NOMO-1 treated with dmso at 0.1 percent for 144 hours (cell line): ENCODE measurements around the gene MCF2L2.
A peak's percentile ranks its signal among the peaks of the same experiment; 100 is the strongest.

Experiments
- DNase-seq: peaks from one replicate; lab custom pipeline; 2025; ENCODE audit not compliant: unreplicated experiment; lab: John Stamatoyannopoulos, UW

MCF2L2 gene

GRCh38 chr3:183401678-183402077 lies 26.7 kb downstream of the MCF2L2 start:
- no peak for DNase-seq

GRCh38 chr3:183400352-183400751 lies 28.1 kb downstream of the MCF2L2 start:
- DNase-seq = no peak

GRCh38 chr3:183396662-183397391 lies 31.6 kb downstream of the MCF2L2 start:
- no peak for DNase-seq

- no peak for DNase-seq
Measured at GRCh38 chr3:183394150-183394549, 34.3 kb downstream of the MCF2L2 start.

DNA sequence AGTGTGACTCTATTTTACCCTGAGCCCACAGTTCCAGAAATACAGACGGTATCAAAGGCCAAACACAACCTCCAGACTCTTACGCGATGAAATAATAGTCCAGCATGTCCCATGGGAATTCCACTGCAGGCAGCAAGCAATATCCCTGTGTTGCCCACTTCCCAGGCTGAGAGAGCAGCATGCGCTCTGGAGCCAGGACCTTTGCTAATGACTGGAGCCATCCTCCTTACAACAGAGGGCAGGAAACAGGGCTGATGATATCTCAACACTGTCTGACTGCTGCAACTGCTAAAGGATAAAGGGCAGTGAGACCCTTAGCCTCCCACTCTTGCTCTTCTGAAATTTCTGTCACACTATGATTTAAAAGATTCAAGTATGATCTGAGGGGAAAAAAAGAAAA lies 34.8 kb downstream of the MCF2L2 start:
- no peak for DNase-seq

GRCh38 chr3:183392186-183393034 lies 36.0 kb downstream of the MCF2L2 start:
- no peak for DNase-seq

- DNase-seq = no peak
Measured at GRCh38 chr3:183391460-183391859, 37.0 kb downstream of the MCF2L2 start.

GRCh38 chr3:183390844-183391243 lies 37.6 kb downstream of the MCF2L2 start:
- DNase-seq = no peak

DNA sequence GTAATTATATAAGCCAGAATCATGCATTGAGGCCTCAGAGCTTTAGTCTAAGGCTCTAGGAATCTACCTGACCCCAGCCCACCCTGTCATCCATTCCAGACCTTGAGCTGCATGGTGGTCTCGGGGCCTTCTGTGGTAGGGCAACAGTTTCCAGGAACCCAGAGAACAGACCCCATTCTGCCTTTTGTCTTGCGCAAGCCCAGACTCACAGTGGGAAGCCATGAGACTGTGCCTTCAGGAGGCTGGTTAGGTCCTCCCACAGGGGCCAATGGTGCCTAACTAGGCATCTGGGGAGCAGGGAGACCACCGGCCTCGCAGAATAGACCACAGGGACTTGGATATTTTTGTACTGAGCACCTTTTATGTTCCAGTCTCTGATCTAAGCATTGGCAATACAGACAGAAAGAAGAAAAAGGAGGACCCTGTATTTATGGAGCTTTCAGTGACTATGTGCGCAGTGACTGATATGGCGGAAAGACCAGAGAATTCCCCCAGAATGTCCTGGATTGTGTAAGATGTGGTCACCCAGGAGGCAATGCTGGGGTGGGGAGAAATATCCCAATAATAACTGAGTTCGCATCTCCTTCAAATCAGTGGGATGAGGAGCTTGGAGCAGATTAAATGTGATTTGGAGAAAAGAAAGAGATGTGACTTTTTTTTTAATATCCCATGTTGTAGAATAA lies 40.1 kb downstream of the MCF2L2 start:
- DNase-seq = no peak

- DNase-seq = no peak
Measured at GRCh38 chr3:183387797-183388196, 40.6 kb downstream of the MCF2L2 start.

- no peak for DNase-seq
Measured at GRCh38 chr3:183386651-183387050, 41.8 kb downstream of the MCF2L2 start.

GRCh38 chr3:183385698-183386613 lies 42.5 kb downstream of the MCF2L2 start:
- DNase-seq = peak; percentile 61

DNA sequence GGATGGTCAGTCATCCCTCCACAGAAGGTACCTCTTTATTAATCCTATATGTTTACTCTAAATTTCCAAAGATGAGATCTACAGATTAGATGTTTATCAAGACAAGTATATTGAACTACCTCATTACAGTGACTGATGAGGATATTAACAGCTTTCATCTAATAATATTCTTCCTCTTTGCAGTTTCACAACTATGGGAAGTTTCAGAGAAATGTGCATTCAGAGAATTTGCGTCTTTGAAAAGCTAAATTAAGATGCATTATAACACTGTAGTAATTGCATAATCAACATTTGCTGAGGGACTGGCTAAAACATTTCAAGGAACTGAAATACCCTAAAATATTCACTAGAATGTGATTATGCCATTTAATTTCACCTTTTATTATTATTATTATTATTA lies 46.7 kb downstream of the MCF2L2 start:
- DNase-seq = peak; percentile 15

DNA sequence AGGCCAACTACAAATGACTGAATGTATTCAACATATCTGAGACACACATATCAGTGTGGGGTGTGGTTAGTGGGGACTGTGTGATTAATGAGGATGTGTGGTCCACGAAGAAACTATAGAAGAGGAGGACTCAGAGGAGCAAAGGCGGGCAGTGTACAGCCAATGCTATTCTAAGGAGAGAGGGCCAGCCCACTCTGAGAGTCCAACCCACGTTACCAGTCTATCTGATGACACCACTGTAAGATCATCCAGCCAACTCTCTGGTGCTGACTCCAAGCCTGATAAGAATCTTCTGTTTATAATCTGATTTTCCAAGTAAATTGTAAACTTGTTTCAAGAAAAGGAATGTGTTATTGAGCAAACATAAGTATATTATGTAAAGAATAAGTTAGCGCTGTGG lies 47.2 kb downstream of the MCF2L2 start:
- DNase-seq = peak; percentile 21

DNA sequence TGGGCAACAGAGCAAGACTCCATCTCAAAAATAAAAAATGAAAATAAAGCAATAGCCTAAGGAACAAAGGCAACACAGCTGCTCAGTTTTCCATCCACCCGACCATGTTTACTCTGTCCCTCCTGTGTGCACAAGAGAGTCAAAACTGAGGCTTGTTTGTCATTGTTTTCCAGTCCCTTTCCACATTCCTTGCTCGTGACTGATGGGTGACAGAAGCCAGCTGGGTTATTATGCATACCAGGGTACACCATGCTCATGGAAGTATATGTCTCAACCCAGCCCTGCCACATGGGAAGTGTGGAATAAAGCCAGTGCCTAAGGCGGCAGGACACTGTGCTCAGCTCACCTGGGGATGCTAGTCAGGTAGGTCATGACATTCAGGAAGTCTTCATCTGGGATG lies 49.5 kb downstream of the MCF2L2 start:
- DNase-seq = no peak

DNA sequence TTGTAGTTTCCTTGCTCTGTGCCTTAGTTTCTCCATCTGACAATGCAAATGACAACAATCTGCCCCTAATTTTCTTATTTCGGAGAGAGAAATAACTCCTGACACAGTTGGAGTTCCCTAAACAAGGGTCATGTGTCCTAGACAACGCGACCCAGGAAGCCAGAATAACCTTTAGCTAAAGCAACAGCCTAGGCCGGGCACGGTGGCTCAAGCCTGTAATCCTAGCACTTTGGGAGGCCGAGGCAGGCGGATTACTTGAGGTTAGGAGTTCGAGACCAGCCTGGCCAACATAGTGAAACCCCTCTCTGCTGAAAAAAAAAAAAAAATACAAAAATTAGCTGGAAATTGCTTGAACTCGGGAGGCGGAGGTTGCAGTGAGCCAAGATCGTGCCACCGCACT lies 49.9 kb downstream of the MCF2L2 start:
- DNase-seq = no peak

DNA sequence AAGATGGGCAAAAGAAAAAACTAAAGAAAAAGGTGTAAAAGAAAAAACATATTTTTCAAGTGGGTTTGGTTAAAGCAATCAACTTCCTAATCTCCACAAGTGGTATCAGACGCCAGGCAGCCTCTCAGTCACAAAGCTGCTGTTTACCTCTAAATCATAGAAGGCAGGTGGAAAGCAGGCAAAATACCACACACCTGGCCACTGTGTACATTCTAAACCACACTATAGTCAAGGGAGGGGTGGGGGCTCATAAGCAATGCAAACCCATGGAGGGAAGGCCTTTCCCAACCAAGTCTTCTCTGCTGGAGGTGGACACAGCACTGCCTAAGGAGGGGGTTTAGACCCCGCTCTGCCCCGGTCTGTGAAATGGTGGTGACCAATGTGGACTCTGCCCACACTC lies 50.4 kb downstream of the MCF2L2 start:
- DNase-seq = no peak

DNA sequence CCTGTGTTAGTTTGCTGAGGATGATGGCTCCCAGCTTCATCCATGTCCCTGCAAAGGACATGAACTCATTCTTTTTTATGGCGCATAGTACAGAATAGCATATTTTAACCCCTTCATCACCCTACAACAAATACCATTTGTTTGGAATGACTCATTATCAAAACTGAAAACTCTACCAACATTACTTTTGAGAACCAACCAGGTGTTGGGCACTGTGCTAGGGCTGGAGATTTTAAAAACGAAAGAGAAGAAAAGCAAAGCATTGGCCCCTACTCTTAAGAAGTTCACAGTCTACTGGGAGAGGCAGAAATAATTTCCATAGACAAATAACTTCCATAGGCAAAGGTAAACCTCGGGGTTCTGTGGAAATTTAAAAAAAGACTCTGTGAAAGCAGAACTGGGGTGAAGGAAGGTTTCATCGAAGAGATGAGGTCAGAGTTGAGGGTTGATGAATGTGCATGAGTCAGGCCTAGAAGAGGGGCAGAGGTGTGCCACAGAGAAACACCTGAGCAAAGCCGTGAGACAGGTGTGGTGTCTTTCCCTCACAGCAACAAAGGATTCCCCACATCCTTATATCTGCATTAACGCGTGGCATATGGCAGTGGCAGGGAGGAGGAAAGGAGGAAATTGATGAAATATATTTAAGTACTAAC lies 51.0 kb downstream of the MCF2L2 start:
- DNase-seq = no peak

DNA sequence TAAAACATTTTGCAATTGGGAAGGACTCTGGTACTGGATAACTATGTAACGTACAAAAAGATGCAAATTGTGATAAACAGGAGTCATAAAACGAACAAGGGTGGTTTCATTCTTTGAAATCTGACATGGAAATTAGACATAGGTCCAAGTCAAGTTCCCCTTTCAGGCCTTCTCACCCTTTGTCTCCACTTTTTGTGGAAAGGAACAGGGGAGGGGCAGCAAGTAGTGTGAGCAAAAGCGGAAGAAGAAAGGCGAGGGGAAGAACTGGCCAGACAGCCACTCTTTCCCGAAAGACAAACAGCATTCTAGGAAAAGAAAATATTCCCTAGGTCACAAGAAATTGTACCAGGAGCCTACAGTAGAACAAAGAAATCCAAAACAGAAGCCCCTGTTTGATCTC lies 52.6 kb downstream of the MCF2L2 start:
- DNase-seq = peak; percentile 91

DNA sequence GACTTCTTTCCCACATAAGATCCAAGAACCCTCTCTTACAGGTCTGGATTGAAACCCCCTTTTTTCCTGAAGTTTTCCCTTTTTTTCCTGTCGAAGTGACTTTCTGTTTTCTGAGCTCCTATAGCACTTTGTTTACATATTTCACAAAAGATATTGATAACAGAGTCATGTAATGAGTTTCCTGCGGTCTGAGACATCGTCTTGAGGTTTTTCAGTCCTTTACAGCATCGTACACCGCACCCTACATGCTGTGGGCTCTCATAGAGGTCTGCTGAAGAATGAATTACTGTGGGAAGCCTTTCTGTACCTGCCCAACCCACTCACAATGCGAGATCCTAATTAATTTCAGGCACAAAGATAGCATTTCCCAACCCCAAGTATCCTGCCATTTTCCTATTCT lies 53.1 kb downstream of the MCF2L2 start:
- DNase-seq = no peak
